ENCODE measurements around the gene ATRIP.
A peak's percentile ranks its signal among the peaks of the same experiment; 100 is the strongest.

ATRIP gene

DNA sequence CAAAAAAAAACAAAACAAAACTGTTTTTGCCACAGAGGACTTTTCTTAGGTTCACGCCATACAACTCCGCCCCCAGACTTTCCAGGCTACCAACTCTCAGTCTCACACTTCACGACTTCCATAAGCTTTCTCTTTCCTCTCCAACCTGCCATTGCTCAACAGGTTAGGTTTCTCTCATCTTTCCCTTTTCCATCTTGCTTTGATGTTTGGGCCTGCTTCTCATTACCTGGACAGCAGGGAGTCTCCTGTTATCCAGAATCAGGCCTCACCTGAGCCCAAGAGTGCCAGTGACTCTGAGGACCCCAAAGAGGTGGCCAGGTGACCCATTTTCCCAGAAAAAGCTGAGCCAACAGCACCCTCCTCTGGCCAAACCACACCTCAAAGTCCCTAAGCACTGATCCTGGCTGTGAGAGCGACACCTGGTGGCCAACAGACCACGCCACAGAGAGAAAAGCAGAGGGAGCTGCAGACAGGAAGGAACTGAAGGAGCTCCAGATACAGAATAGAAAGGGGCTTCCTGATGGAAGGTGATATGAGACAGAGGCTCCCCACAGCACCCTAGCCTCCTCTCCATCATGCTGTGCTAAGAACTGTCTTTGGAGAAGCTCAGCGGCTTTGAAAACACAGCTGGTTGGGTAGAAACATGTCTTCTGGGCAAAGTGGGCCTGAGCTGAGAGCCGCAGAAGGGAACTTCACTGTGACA, 10.6 kb upstream of the ATRIP start:
- no peak overlapping the region for H3K27ac ChIP-seq

DNA sequence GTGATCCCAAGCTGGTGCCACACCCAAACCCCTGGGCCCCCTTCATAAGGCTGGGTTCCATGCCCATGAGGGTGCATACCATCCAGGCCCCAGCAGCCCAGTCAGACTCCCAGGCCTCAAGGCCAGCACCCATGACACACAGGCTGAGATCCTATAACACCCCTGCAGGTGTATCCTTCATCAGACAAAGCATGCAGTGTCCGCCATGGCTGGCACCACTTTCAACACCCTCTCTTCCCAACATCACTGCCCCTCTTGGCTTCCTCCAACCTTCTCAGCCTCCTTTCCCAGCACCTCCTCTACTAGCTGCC, 10.1 kb upstream of the ATRIP start:
- no peak for TF ChIP-seq ZFX (IDR thresholded peaks at IDR 0.05; ENCODE audit: borderline replicate concordance)
- TF ChIP-seq, protein P1, sequence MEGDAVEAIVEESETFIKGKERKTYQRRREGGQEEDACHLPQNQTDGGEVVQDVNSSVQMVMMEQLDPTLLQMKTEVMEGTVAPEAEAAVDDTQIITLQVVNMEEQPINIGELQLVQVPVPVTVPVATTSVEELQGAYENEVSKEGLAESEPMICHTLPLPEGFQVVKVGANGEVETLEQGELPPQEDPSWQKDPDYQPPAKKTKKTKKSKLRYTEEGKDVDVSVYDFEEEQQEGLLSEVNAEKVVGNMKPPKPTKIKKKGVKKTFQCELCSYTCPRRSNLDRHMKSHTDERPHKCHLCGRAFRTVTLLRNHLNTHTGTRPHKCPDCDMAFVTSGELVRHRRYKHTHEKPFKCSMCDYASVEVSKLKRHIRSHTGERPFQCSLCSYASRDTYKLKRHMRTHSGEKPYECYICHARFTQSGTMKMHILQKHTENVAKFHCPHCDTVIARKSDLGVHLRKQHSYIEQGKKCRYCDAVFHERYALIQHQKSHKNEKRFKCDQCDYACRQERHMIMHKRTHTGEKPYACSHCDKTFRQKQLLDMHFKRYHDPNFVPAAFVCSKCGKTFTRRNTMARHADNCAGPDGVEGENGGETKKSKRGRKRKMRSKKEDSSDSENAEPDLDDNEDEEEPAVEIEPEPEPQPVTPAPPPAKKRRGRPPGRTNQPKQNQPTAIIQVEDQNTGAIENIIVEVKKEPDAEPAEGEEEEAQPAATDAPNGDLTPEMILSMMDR (IDR thresholded peaks at IDR 0.05): no peak
- no peak overlapping the region for H3K27ac ChIP-seq

More for the DNA sequence above, 10.6 kb upstream of the ATRIP start:
- TF ChIP-seq, protein P1 (IDR thresholded peaks at IDR 0.05): peak; percentile 100
- TF ChIP-seq ZFX (IDR thresholded peaks at IDR 0.05; ENCODE audit: borderline replicate concordance): no peak

DNA sequence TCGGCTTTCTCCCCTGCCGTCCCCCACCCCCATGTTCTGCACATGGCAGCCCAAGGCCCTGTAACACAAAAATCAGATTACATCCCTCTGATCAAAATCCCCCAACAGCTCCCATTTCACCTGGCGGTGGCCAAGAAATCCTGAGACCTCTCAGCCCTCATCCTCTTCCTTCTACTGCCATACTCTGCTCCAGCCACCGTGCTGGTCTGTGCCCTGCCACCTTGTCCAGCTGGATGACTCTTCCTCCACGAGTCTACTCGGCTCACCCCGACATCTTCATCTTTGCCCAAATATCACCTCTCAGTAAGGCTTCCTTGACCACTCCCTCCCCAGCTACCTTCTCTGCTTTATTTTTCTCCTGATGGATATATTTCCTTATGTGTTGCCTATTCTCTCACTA, 9.7 kb upstream of the ATRIP start:
- no peak overlapping the region; the same call in 1 of the 2 replicates for H3K27ac ChIP-seq
- TF ChIP-seq, protein P1 (IDR thresholded peaks at IDR 0.05): no peak
- TF ChIP-seq ZFX (IDR thresholded peaks at IDR 0.05; ENCODE audit: borderline replicate concordance): no peak

DNA sequence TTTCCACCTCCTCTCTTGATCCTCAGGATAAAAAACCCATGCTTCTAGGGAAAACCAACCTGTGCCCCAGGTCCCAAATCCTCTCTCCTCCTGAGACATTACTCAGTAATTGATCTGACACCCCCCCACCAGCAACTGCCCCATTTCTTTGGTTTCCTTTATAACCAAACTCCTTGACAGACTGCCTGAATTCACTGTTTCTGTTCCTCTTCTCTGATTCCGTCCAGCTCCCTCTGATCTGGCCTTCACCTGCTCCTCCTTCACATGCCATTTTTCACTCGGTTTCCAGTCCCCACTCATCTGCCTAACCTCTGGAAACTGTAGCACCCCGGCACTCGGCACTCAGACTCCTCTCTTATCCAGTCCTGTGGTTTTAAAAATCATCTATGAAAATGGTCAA, 8.7 kb upstream of the ATRIP start:
- H3K27ac ChIP-seq: no peak overlapping the region
- TF ChIP-seq, protein P1 (IDR thresholded peaks at IDR 0.05): no peak
- TF ChIP-seq ZFX (IDR thresholded peaks at IDR 0.05; ENCODE audit: borderline replicate concordance): no peak

DNA sequence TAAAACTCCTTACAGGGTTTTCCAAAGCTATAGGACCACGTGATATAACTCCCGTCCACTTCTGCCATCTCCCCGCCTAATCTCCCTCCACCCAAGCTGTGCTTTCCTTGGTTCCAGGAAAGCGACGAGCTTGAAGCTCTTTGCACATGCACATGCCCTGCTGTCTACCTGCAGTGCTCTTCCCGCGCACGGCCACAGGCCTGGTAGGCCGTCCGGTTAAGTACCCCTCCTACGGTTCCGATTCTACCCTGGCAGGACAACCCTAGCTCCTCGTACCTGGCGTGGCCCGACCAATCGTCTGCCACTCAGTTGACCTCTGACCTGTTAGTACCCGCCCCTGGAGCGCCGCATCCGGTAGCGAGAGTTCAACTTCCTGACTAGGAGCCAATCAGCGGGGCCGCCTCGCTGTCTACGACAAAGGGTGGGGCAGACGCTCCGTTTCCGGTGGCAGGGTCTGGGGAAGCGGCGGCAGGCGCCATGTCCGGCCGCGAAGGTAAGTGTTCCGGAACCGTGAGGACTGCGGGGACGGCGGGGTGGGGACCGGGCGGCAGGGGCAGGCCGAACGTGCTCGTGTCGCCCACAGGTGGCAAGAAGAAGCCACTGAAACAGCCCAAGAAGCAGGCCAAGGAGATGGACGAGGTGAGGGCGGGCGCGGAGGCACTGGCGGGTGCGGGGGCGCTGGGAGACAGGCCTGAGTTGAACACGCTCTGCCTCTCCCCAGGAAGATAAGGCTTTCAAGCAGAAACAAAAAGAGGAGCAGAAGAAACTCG, 6.5 kb upstream of the ATRIP start, which contains the start of the genes CCDC51 and TMA7:
TSS of gene CCDC51 (minus strand) at position 300 of the 770 bp plus-strand sequence. CDS start 4,991 bp downstream, outside the sequence.
TSS of gene TMA7 (plus strand) at position 438 of the 770 bp plus-strand sequence. CDS start at position 478, 40 bp downstream.
- TF ChIP-seq ZFX (IDR thresholded peaks at IDR 0.05; ENCODE audit: borderline replicate concordance): no peak
- TF ChIP-seq, protein P1 (IDR thresholded peaks at IDR 0.05): no peak
- peak within 1 kb of the TSS; percentile 87 for H3K27ac ChIP-seq

DNA sequence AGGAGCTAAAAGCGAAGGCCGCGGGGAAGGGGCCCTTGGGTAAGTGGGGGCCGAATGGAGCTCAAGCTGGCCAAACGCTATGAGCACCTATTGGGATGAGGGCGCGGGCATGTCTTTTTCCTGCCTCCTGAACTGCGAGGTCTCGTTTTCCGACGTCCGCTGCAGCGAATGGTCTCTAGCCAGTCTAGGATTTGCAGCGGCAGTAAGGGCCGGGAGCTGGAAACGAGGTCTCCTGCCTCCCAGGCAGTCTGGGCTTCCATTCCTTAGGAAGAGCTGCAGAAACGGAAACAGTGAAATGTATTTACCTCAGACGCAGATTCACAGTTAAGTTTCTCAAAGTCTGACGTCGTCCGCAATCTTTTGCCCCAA, 6.0 kb upstream of the ATRIP start:
- TF ChIP-seq ZFX (IDR thresholded peaks at IDR 0.05; ENCODE audit: borderline replicate concordance): no peak
- TF ChIP-seq, protein P1 (IDR thresholded peaks at IDR 0.05): no peak
- H3K27ac ChIP-seq: peak overlapping the region; percentile 87

DNA sequence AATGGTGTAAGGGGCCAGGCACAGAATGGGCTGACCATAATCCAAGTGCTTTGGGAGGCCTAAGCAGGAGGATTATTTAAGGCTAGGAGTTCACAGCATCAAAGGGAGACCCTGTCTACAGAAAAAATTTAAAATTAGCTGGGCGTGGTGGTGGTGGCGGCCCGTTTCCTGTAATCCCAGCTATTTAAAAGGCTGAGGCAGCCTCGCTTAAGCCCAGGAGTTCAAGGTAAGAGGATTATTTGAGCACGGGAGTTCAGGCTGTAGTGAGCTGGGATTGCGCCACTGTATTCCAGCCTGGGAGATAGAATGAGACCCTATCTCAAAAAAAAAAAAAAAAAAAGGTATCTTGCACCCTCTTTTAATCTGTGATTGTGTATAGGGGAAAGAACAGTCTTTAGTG, 4.6 kb upstream of the ATRIP start:
- TF ChIP-seq, protein P1 (IDR thresholded peaks at IDR 0.05): no peak
- TF ChIP-seq ZFX (IDR thresholded peaks at IDR 0.05; ENCODE audit: borderline replicate concordance): no peak
- peak overlapping the region; percentile 87; the same call in 1 of the 2 replicates for H3K27ac ChIP-seq

Data from 22Rv1 (cell line).